Midbrain (tissue), 1 donor: ENCODE data around the gene CRHR1.
"Not testable (repeated sequence)": the region's sequence is repeated elsewhere in the genome, so short reads cannot be mapped to it uniquely, and the experiment has no call there.

Source experiments
- DNase-seq: peaks from one replicate; lab custom pipeline; 2025; lab: John Stamatoyannopoulos, UW

The CRHR1 gene

DNA sequence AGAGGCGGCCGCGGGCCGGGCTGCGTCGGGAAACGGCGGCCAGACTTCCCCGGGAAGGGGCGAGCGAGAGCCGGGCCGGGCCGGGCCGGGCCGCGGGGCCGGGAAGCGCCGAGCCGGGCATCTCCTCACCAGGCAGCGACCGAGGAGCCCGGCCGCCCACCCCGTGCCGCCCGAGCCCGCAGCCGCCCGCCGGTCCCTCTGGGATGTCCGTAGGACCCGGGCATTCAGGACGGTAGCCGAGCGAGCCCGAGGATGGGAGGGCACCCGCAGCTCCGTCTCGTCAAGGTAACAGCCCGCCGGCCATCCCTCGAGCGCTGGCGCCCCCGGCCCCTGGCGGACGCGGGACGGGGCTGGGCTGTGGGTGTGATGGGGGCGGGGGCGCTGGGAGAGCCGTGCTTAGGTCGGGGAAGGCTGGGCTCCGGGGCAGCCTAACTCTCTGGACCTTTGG lies at the start of gene CRHR1:
TSS of gene CRHR1 (plus strand) at position 28 of the 448 bp plus-strand sequence. CDS start at position 253, 225 bp downstream.
- DNase-seq, result no peak

DNA sequence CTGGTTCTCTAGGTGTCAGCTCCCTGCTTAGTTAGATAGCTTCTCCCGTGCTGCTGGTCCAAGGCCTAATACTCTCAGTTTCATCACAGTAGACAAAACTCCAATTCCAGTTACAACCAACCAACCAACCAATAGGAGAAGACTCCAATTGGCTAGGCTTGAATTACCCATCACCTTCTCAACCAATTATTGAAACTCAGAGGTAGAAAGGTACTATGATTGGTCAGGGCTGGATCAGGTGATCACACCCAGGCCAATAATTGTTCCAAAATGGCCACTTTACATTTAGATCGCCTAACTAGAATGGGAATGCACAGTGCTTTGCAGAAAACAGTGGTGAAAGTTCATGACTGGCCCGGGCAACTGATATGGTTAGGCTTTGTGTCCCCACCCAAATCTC lies 49.5 kb upstream of the CRHR1 start:
- no peak for DNase-seq

GRCh38 chr17:45735488-45735887 lies 48.6 kb upstream of the CRHR1 start:
- DNase-seq, result no peak

- DNase-seq, result no peak
These were observed 44.3 kb upstream of the CRHR1 start for GRCh38 chr17:45739786-45740185.

DNA sequence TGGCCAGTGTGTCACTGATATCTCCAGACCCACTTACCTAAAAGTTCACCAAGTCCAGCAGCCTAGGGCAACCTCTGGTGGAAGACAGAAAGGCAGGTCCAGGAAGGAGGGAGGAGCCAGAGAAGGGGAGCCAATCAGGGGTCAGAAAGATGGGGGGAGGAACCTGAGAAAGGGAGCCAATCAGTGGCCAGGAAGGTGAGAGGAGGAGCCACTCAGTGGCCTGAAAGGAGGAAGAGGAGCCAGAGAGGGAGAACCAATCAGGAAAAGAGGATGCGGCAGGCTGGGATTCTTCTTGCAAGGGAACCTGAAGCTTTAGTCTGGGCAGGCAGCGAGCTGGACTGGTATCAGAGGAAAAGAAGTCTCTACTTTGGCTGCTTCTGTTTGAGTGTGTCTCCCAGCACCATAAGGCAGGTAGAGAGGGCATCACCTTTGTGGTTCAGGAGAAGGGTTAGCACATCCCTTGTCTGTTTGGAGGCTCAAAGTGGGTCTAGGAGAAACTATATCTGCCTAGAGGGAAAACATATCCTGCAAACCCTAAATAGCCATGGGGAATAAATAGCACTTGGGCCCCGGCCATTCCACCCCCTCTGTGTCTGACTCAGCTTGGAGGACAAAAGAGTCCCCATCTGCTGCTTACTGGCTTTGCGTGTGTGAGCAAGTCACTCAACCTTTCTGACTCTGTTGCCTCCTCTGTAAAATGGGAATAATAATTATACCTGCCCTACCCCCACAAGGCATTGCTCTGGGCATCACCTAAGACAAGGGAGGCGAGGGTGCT lies 43.4 kb upstream of the CRHR1 start:
- DNase-seq, result peak; percentile 54

- DNase-seq, result no peak
These were observed 41.9 kb upstream of the CRHR1 start for GRCh38 chr17:45742251-45742650.

- DNase-seq, result no peak
These were observed 40.3 kb upstream of the CRHR1 start for GRCh38 chr17:45743626-45744326.

DNA sequence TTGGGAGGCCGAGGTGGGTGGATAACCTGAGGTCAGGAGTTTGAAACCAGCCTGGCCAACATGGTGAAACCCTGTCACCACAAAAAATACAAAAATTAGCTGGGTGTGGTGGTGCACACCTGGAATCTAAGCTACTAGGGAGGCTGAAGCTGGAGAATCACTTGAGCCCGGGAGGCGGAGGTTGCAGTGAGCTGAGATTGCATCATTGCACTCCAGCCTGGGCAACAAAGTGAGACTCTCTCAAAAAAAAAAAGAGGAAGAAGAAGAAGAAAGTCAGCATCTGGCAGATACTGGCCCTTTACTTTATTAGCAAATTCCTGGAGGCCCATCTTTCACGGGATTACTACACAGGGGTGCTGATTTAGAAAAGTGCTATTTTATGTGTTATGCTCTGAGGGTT lies 39.3 kb upstream of the CRHR1 start:
- DNase-seq, result not testable (repeated sequence)

DNA sequence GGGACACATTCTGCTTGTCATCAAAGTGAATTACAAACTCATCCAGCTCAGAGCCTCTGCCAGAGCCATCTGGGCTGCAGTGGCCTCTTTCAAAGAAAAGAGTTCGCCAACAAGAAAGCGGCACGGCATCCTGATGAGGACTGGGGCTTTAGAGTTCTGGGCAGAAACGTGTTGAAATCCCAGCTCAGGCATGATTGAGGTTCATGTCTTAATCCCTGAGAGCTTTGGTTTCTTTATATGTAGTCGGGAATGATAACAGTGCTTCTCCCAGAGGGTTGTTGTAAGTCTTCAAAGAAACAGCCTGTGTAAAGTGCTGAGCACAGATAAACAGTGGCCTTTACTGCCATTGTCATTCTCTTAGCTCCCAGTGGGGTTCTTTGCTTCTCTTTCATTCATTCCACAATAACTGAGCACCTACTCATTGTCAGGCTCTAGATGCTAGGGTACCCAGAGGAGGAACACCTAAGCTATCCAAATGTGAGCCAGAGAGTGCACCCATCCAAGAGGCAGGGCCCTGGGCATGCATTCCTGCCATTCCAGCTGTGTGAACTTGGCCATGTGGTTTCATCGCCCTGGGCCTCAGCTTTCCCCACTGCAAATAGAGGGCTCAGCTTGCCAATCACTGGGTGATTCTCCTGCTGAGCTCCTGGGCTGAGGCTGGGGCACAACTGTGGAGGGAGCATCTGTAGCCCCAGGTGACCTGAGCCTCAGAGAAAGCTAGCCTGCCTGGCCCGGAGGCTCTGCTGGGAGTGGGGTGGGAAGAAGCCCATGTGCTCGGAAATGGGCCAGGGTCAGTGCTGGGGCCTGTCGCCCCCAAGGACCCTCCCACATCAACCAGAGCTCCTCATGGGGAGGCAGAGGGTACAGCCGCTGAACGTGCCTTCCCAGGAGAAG lies 38.3 kb upstream of the CRHR1 start:
- no peak for DNase-seq

- DNase-seq, result no peak
These were observed 36.2 kb upstream of the CRHR1 start for GRCh38 chr17:45747911-45748310.

GRCh38 chr17:45748731-45749310 lies 35.3 kb upstream of the CRHR1 start:
- DNase-seq, result no peak

GRCh38 chr17:45749831-45750335 lies 34.2 kb upstream of the CRHR1 start:
- no peak for DNase-seq

- no peak for DNase-seq
These were observed 33.2 kb upstream of the CRHR1 start for GRCh38 chr17:45750779-45751440.

GRCh38 chr17:45751466-45751865 lies 32.7 kb upstream of the CRHR1 start:
- no peak for DNase-seq

GRCh38 chr17:45752246-45752645 lies 31.9 kb upstream of the CRHR1 start:
- DNase-seq, result no peak

DNA sequence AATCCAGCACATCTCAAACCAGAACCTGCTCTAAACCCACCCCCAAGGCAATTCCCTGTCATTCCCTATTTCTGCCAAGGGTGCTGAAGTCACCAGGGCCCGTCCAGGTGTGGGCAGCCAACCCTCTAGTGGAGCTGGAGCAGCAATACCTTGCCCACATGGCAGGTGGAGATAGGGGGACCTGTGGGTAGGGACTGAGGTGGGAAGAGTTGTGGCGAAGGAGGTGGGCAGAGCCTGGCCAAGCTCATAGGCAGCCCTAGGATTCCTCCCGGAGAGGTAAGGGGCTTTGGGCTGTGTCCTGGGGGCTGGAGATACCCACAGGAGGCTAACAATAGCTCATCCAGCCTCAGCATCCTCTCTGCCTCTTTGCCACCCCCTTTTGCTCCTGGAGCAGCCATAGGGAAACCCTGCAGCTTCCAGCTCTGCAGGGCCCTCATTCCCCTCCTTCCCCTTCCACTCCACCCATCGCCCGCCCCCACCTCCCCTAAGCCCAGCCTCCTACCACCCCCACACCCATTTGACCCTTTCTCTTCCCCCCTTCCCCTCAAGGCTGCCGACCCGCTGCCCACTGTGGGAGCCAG lies 30.4 kb upstream of the CRHR1 start:
- DNase-seq, result no peak

DNA sequence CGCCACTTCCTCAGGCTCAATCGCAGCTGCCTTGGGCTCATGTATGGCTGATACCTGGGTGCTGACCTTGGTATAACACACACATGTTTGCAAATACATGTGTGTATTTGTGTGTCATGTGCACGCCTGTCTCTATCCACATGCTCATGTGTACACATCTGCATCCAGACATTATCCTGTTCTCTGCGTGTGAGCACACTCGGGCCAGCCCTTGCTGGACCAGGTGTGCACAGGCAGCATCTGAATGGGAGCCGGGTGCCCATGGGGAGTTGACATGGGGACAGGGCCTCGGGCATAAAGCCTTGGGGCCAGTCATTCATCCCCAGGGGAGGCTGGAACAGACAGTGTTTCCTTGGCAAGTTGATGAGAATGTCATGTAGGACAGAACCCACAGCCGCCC lies 29.1 kb upstream of the CRHR1 start:
- DNase-seq, result no peak

DNA sequence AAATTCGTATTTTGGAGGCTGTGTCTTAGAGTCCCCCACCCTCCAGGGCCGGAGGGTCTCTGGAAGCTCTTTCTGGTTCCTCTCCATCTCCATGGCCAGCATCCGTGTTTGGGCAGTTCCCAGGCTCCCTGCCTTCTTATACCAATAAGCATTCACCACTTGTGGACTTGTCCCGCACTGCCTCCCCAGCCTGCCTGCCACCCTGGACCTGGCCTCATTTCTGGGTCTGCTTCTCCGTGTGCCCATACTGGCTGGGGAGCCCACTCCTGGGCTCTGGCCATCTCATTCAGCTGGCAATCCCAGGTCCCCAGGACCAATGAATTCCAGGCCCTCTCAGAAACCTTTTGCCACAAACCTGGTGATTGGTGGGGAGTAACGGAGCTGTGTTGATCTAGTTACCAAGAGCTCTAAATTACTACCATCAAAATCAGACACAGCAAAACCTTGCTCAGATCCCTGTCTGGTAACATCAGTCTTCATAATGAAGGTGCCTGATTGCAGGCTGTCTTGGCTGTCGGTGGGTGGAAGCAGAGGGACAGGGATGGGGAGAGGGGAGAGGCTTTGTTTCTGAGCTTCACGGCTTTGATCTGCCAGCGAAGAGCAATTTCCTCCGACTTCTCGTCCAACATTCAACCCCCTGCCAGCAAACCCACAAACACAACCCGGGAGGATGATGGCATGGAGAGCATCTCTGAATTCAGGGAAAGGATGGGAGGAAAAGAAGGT lies 27.7 kb upstream of the CRHR1 start:
- no peak for DNase-seq

DNA sequence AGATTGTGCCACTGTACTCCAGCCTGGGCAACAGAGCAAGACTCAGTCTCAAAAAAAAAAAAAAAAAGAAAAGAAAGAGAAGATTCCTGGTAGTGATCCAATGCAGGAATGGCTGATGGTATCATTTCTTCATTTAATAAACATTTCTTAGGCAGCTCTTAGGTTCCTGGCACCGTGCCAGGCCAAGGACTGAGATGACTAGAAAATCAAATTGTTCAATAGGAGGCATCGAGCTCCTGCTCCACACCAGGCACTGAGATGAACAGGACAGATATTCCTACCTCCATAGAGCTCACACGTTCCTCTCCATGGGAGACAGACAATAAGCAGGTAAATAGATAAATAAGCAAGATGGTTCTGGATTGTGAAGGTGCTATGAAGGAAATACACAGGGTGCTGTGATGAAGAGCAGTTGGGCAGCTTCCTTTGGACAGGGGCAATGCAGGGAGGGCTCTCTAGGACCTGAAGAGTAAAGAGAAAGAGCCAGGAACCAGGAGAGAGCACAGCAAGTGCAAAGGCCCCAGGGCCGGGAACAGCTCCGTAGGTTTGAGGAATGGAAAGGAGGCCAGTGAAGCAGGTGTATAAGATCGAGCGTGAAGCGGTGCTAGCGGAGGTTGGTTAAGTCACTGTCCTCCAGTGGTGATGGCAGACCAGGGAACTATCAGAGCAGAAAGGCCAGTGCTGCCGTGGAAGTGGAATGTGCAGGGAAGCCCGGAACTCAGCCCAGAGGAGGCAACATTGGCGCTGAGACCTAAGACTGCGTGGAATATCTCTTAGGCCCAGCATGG lies 26.5 kb upstream of the CRHR1 start:
- no peak for DNase-seq
